ENCODE results near the gene SPEN.
A peak's percentile ranks its signal among the peaks of the same experiment; 100 is the strongest.

The SPEN gene

GRCh38 chr1:15937706-15938168, 90.2 kb downstream of the SPEN start:
- no peak for FAIRE-seq

DNA sequence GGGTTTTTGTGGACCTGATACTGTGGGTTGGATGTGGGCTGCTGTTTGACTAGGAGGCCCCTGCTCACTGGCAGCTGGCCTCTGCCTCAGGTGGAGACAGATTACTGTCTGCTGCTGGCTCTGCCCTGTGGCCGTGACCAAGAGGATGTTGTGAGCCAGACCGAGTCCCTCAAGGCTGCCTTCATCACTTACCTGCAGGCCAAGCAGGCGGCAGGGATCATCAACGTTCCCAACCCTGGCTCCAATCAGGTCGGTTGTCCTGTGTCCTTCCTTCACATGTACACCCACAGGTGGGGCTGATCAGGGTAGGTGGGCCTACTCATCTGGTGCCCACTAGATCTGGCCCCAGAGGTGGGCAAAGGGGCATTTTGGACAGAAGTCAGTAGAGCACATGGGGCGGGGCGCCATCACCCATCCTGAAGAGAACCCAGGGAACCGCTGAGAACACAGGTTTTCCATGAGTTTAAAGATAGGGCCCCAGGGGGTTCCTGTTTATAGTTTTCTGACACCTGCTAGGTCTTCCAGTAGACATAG, 91.2 kb downstream of the SPEN start:
- FAIRE-seq: no peak

GRCh38 chr1:15939181-15940109, 91.9 kb downstream of the SPEN start:
- peak; percentile 96 for FAIRE-seq

- peak; percentile 74 for FAIRE-seq
Measured at GRCh38 chr1:15940110-15941043, 92.9 kb downstream of the SPEN start.

DNA sequence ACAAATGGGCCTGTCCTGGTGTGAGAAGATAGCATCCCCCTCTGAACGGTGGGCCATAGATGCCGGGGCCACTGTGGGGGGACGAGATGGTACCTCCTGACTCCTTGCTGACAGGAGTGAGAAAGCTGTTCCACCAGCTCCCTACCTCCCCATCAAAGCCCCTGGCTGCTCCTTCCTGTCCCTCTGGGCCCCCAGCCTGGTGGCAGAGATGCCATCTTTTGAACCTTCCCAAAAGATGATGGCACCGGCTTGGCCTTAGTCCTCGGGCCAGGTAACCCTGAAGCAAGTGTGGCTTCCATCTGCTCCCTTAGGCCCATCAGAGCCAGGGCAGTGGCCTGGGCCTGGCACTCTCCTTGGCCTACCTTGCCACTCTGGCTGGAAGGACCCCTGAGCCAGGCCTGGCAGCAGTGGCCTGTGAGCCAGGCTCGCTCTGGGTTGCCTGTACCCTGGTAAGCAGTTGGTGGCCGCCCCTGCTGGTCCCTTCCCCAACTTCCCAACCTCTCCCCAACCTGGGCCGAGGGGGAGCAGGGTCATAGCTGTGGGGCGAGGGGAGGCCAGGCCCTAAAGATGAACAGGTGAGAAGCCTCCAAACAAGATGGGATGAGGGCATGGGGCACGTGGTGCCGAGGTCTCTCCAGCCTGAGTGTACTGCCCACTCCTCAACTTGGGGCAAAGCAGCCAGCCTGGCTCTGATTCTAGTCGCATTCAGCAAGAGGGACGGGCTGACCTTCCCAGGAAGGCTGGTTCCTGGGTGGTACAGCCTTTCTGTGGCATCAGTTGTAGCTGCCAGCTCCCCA, 93.7 kb downstream of the SPEN start:
- no peak for FAIRE-seq

DNA sequence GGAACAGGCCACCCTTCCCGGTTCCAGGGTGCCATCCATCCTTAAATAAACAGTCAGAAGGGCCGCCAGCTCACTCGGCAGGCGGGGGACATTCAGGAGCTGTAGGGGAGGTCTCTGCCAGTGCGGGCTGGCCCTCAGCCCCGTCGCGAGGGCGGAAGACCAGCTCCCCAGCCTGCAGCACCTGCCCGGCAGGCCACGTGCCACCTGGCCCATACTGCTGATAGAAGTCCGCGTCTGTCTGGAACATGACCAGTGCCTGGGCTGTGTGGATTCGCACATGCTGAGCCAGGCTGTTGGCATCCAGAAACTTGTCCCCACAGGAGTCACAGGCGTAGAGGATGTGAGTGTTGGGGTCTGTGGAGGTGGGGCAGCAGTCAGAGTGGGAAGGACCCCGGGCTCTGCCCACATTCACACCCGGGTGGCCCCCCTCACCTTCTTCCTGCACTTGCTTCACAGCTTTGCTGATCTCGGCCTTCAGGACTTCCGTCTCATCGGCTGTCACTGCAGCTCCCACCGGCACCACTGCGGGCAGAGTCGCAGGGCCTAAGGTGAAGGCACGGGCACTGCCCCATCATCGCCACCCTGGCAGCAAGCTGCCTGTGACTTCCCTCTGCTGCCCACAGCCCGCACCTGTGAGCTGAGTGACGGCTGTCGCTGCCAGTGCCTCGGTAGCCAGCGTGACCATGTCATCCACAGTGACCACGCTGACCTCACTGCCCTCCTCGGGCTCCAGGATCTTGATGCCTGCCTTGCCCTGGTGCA, 94.6 kb downstream of the SPEN start:
- FAIRE-seq: no peak

- no peak for FAIRE-seq
Measured at GRCh38 chr1:15942661-15943327, 95.3 kb downstream of the SPEN start.

GRCh38 chr1:15943328-15943991, 96.0 kb downstream of the SPEN start:
- FAIRE-seq: no peak

DNA sequence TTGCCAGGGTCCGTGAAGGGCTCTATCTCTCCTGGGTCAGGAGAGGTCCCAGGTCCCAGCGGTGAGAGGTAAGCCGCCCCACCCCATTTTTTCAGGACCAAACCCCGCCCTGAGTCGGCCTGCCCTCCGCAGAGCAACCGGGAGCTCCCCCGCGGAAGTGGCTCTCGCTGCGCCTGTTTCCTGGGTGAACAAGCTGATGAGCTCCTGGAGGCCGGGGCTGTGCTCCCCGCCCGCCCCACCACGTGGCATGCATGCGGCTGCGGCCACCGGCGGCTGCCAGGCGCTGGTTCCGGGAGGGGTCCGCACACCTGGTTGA, 96.4 kb downstream of the SPEN start:
- no peak for FAIRE-seq

- FAIRE-seq: no peak
Measured at GRCh38 chr1:15944308-15945010, 97.0 kb downstream of the SPEN start.

DNA sequence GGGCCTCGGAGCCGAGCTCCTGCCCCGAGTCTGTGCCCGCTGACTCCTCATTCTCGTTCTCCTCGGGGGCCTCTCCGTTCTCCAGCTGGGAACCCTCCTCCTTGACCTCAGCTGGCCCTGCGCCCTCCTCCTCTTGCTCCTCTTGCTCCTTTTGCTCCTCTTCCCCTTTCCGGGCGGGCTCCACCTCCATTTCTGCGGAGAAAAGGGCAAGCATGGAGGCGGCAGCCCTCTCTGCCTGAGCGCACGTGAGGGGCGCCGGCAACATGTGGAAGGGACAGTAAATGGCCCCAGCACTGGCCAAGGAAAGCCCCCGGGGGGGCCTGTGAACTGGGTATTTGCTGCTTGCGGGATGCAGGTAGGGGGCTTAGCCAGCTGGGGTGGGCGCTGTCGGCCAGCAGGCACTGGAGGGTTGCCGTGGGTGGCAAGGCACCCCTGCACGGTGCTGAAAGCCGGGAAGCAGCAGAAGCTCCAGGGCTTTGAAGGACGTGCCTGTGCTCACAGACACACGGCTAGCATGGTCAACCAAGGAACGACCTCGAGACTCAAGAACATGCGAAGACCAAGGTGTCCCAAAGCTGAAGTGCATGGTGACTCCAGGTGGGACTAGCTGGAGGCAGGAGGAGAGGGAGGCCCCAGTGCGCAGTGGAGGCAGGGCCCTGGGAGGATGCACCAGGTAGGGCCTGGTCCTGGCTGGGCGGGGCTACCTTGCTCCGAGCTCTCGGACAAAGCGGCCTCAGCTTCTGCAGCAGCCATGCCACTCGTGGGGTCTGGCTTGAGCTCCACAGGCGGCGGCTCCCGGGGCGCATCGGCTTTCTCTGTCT, 97.7 kb downstream of the SPEN start:
- FAIRE-seq: no peak

GRCh38 chr1:15945832-15946448, 98.4 kb downstream of the SPEN start:
- FAIRE-seq: no peak

GRCh38 chr1:15946571-15947381, 99.3 kb downstream of the SPEN start:
- FAIRE-seq: no peak

- FAIRE-seq: no peak
Measured at GRCh38 chr1:15947382-15948090, 100.0 kb downstream of the SPEN start.

DNA sequence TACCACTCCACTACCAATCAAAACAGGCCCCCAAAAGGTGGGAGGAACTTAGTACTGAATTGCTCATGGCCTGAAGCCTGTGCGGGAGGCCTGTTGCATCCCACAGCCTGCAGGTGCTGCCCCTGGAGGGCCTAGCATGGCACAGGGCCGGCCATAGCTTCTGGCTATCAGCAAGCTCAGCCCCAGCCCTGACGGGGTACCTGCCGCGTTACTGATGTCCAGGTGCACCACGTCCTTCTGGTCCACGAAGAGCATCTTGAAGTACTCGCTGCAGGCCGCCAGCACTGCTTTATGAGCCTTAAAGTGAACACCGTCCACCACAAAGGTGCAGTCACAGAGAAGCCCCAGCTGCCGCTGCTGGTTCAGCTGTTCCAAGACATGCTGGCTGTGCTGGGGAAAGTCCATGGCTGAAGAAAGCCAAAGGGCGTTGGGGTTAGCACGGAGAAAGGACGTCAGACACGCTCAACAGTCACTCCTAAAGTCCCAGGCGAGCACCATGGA, 100.6 kb downstream of the SPEN start:
- no peak for FAIRE-seq

DNA sequence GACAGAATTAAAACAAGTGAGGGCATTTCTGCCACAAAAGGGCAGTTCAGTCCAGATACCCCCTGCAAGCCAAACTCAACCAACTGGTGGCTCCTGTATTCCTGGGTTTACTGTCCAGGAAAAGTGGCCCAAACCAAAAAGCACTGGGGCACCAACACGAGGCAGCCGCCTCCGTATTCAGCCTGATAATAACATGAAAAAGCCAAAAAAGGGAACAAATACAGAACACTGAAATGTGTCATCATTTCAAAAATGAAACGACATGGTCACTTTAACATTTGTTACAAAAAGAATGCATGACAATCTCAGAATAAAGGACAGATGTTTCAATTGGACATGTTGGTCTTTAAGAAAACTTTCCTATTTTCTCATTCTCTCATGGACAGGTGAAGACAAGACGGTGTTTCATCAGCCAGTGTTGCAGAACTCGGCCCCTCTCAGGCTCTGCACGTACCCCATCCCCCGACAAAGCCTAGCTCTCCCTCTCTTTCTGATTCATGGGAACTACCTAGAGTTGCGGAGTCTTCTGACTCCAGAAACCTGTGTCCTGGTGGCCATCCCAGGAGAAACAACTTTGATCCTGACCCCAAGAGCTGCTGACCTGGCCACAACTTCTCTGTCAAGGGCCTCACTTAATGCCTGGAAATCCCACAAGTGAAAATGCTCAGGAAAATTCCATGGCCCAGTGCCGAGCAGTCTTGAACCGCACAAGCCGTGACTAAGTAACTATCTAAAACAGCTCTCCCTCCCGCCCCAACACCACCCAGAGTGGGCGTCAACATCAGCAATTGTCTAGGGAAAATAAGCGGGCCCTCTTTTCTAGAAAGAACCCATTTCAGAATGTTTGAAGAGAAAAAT, 101.3 kb downstream of the SPEN start:
- peak; percentile 17 for FAIRE-seq
